CD4-positive, alpha-beta T cell treated with Interleukin-21 for 1 hour (primary cell): Measurements from ENCODE around the gene NES.
A peak's percentile ranks its signal among the peaks of the same experiment; 100 is the strongest.

Experiments used
- DNase-seq: peaks from one replicate; pipeline ENCODE4 v3.0.0-alpha.2; 2020

Gene NES

DNA sequence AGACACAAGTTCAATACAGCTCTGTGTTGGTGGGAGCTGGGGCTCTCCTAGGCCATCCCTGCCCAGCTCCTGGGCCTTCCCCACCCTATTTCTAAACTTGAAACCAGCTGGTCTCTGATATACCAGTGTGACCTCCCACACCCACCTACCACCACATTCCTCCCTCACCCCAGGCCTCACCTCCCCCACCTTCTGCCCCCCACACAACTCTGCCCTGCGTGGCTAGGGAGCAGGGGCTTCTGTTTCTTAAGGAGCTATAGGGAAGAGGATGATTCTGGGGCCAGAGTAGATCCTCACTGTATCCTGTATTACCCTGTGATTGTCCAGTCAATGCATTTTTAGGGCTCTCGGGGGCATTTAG, 16.5 kb downstream of the NES start:
- no peak for DNase-seq

- peak; percentile 92 for DNase-seq
Measured at GRCh38 chr1:156659988-156660751, 17.0 kb downstream of the NES start.

- DNase-seq: no peak
Measured at GRCh38 chr1:156659661-156659987, 17.6 kb downstream of the NES start.

GRCh38 chr1:156658945-156659574, 18.1 kb downstream of the NES start:
- DNase-seq: no peak

- DNase-seq: no peak
Measured at GRCh38 chr1:156658496-156658895, 18.7 kb downstream of the NES start.

DNA sequence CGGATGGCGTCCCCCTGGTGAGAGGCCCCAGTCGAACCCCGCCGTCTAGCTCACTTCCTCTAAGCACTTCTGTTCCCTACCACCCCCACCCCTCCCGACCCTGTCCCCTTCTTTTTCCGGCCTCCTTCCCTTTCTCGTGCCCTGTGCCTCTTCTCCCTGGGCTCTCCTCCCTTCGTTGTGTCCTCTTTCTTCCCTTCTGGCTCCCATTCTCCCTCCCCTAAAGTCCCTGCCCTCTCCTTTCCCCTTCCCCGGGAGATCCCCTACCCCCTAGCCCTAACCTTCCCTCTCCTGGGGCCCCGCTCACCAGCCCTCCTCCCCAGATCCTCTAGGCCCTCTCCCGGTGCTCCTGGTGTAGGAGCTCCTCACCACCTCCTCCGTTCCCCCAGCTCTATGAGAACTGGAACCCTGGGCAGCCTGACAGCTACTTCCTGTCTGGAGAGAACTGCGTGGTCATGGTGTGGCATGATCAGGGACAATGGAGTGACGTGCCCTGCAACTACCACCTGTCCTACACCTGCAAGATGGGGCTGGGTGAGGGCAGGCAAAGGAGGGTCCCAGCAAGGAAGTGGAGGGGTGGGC, 19.4 kb downstream of the NES start:
- no peak for DNase-seq

- peak; percentile 76 for DNase-seq
Measured at GRCh38 chr1:156656806-156657740, 20.1 kb downstream of the NES start.

DNA sequence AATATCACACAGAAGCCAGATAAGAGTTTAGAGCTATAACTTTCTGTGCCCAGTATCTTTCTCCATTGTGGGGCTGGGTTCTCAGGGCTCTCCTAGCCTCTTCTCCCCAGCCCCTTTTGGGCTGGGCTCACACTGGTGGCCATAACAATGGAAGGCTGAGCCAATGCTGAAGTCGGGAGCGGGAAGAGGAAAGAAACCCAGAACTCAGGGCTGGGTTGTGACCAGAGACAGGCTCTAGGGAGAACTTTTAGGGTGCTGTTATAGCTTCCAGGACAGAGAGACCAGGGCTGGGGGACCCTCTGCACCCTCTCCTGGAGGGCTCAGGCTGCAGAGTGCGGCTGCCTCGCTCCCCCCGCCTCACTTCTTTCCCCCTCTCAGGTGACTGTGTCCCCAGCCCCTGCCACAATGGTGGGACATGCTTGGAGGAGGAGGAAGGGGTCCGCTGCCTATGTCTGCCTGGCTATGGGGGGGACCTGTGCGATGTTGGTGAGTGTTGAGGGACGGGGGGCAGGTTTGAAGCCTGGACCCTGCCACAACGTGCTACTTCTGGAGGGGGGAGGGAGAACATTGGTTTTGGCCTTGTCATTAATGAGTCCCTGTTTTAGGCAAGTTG, 21.2 kb downstream of the NES start:
- no peak for DNase-seq

- DNase-seq: no peak
Measured at GRCh38 chr1:156655151-156655903, 21.9 kb downstream of the NES start.

DNA sequence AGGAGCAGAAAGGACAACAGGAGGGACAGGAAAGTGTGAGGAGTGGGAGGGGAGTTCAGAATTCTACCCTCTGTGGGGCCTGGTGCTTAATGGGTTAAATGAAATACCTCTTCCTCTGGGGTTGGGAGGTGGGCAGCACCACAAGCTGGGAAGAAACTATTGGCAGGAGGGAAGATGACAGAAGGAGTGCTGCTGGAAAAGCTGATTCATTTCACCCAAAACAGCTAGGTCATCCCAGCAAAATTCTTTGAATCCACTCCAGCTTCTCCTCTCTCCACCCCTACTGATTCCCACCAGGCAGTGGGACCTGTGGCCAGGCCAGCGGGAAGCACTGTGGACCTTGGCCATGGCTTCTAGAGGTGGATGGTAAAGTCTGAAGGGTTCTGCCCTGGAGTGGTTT, 22.5 kb downstream of the NES start:
- DNase-seq: no peak

- DNase-seq: no peak
Measured at GRCh38 chr1:156652992-156653355, 24.2 kb downstream of the NES start.

DNA sequence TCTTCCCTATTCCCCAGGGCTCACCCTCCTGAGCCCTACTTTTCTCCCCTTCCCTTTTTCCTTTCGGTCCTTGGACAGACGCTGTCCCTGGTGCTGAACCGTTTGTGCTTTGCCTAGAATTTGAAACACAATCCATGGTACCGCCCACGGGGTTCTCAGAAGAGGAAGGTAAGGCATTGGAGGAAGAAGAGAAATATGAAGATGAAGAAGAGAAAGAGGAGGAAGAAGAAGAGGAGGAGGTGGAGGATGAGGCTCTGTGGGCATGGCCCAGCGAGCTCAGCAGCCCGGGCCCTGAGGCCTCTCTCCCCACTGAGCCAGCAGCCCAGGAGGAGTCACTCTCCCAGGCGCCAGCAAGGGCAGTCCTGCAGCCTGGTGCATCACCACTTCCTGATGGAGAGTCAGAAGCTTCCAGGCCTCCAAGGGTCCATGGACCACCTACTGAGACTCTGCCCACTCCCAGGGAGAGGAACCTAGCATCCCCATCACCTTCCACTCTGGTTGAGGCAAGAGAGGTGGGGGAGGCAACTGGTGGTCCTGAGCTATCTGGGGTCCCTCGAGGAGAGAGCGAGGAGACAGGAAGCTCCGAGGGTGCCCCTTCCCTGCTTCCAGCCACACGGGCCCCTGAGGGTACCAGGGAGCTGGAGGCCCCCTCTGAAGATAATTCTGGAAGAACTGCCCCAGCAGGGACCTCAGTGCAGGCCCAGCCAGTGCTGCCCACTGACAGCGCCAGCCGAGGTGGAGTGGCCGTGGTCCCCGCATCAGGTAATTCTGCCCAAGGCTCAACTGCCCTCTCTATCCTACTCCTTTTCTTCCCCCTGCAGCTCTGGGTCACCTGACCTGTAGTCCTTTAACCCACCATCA, 24.8 kb downstream of the NES start:
- DNase-seq: no peak

- no peak for DNase-seq
Measured at GRCh38 chr1:156648951-156649350, 28.3 kb downstream of the NES start.

DNA sequence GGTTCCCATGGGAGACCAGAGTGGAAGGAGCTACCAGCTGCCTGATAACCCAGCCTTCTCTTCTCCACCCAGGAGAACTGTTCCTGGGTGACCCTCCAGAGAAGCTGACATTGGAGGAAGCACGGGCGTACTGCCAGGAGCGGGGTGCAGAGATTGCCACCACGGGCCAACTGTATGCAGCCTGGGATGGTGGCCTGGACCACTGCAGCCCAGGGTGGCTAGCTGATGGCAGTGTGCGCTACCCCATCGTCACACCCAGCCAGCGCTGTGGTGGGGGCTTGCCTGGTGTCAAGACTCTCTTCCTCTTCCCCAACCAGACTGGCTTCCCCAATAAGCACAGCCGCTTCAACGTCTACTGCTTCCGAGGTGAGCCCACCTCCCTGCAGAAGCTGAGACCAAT, 28.7 kb downstream of the NES start:
- no peak for DNase-seq

GRCh38 chr1:156647351-156647750, 29.9 kb downstream of the NES start:
- DNase-seq: no peak

DNA sequence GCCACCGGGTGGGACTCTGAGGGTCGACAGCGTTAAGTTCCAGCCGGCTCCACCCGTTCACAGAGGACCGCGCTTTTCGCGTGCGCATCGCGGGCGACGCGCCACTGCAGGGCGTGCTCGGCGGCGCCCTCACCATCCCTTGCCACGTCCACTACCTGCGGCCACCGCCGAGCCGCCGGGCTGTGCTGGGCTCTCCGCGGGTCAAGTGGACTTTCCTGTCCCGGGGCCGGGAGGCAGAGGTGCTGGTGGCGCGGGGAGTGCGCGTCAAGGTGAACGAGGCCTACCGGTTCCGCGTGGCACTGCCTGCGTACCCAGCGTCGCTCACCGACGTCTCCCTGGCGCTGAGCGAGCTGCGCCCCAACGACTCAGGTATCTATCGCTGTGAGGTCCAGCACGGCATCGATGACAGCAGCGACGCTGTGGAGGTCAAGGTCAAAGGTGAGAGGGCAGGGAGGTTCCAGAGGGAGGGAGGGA, 30.4 kb downstream of the NES start:
- DNase-seq: no peak

DNA sequence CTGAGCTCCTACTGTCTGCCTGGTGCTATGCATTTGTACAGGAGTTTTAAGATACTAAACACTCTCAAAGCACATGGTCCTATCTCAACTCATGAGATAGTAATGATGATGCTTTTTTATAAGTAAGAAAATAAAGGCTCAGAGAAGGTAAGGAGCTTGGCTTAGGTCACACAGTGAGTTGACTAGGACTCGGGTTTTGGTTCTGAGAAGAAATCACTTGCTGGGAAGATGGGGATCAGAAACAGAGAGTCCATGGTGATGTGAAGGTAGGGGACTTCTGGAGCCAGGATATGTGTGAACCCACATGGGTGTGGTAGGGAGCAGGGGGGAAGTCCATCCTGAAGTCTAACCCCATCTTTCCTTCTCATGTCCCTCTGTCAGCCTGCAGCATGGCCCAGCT, 31.5 kb downstream of the NES start:
- DNase-seq: no peak

GRCh38 chr1:156645056-156645455, 32.2 kb downstream of the NES start:
- DNase-seq: no peak

GRCh38 chr1:156644640-156645039, 32.6 kb downstream of the NES start:
- DNase-seq: no peak

DNA sequence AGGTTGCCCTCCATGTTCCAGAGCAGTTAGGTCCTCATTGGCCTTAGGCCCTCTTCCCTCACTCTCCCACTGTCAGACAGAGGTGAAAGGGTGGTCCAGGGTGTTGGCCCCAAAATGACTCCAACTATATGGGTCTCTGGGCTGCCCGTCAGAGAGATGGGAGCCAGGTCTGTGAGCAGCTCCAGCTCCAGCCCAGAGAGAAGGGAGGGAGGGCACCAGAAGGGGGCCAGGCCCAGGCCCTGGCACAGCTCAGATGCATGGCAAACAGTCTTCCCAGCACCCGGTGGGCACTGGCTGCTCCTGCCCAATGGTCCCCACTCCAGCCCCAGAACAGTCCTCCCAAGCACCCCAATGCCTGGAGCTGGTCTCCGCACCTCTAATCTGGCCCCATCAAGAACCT, 33.1 kb downstream of the NES start:
- no peak for DNase-seq

- DNase-seq: peak; percentile 22
Measured at GRCh38 chr1:156643778-156644092, 33.5 kb downstream of the NES start.
